Activated CD4-positive, alpha-beta T cell treated with anti-CD3 and anti-CD28 coated beads for 36 hours (primary cell): ENCODE results near the gene OR4D1. TPM values are rescaled to one million over a fixed set of nuclear protein-coding genes. Genes with fewer than 3 reads are reported as not detected.

ENCODE experiments used
- total RNA-seq, 2 experiments: library from RNA; stranded (reverse); gene quantifications; one replicate each; pipeline ENCODE4 v1.2.3, GENCODE V29; 2021

The OR4D1 gene
- total RNA-seq, 2 experiments from 2014 or later, result 0.16 to 0.27 TPM

Other genes with a start within 250 kb of the OR4D1 start
- under 1 TPM in 1 of 2 experiments, not detected in 1; 0.14 TPM for gene CUEDC1, start 193.0 kb upstream of the OR4D1 start, total RNA-seq
- gene VEZF1, start 160.1 kb upstream of the OR4D1 start, total RNA-seq, result 10 to 100 TPM; 21.3 to 26.3 TPM
- 100 to 1,000 TPM; 271 to 368 TPM for gene SRSF1, start 141.1 kb upstream of the OR4D1 start, total RNA-seq
- 10 to 100 TPM; 21.3 to 28.3 TPM for gene DYNLL2, start 65.0 kb upstream of the OR4D1 start, total RNA-seq
- gene OR4D2, start 18.6 kb downstream of the OR4D1 start, total RNA-seq, result not detected
- gene EPX, start 44.3 kb downstream of the OR4D1 start, total RNA-seq, result not detected
- gene MKS1, start 70.9 kb downstream of the OR4D1 start, total RNA-seq, result 10 to 100 TPM; 20.4 to 22.5 TPM
- gene LPO, start 90.2 kb downstream of the OR4D1 start, total RNA-seq, result under 1 TPM in 1 of 2 experiments, not detected in 1; 0.14 TPM
- gene MPO, start 132.6 kb downstream of the OR4D1 start, total RNA-seq, result under 1 TPM in 1 of 2 experiments, not detected in 1; 0.07 TPM
- gene TSPOAP1, start 180.4 kb downstream of the OR4D1 start, total RNA-seq, result 10 to 100 TPM; 11.8 to 12.4 TPM
- 100 to 1,000 TPM; 106 to 129 TPM for gene SUPT4H1, start 203.8 kb downstream of the OR4D1 start, total RNA-seq